PC-9 (cell line): ENCODE data around the gene BOC.

Experiments
- CTCF ChIP-seq: fragments of 200-600 bp; sonication (generic); conservative IDR thresholded peaks from 2 replicates; pipeline ENCODE4 v1.6.1; 2017; ENCODE audit warnings: mixed run types, antibody characterized with exemption, mild to moderate bottlenecking, moderate library complexity
- EZH2 ChIP-seq: fragments of 200-600 bp; sonication (generic); IDR thresholded peaks from 2 replicates; pipeline ENCODE4 v1.8.0; 2017; ENCODE audit warnings: antibody characterized with exemption, low read depth

DNA sequence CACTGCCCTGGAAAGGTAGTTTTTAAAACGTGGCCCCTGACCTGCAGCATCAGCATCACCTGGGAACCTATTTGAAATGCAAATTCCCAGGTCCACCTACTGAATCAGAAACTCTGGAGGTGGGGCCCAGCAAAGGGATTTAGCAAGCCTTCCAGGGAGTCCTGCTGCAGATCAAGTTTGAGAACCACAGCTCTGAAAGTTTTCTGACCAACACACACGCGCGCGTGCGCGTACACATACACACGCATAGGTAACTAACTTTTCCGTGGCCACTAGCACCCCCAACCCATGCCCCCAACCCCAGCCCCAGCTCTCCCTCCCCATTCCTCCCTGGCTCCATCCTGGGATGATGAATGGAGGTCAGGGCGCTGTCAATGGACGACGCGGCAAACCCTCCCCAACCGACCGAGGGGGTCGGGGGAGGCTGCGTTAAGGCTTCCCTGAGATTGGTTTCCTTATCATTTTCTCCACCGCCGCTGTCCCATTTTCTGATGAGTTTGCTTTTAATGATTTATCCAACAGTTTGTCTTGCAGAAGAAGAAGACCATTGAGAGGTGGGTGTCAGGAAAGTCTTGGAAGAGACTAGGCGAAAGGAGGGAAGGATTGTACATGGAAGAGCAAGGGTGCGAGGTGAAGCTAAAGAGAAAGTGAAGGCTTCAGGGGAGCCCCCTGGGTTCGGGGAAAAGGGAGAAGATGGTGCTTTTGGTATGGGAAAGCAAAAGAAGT, 590 bp upstream of the BOC start:
- no peak for TF ChIP-seq CTCF
- TF ChIP-seq EZH2, result no peak
